HT-29 (cell line): ENCODE results near the gene USP6NL. TPM values are rescaled to one million over a fixed set of nuclear protein-coding genes. Genes with fewer than 3 reads are reported as not detected.

Experiments used
- DNase-seq: peaks from one replicate; pipeline ENCODE4 v3.0.0-alpha.2; 2015; ENCODE audit warnings: low spot score
- total RNA-seq: library from RNA; depleted of rRNA; stranded (reverse); fragments of >200 nt; shearing (Covaris generic); gene quantifications from 2 replicates; pipeline ENCODE4 v1.2.3, GENCODE V29; 2014

The USP6NL gene
- total RNA-seq, 1 experiment from 2014 or later = 18.6 TPM

GRCh38 chr10:11483201-11484148 lies 128.0 kb downstream of the USP6NL start:
- no peak for DNase-seq

GRCh38 chr10:11482306-11482705 lies 129.1 kb downstream of the USP6NL start:
- no peak for DNase-seq

GRCh38 chr10:11480687-11481086 lies 130.8 kb downstream of the USP6NL start:
- no peak for DNase-seq

GRCh38 chr10:11479300-11479699 lies 132.2 kb downstream of the USP6NL start:
- no peak for DNase-seq

- DNase-seq = no peak
These were observed 132.6 kb downstream of the USP6NL start for GRCh38 chr10:11478807-11479206.

- DNase-seq = no peak
These were observed 135.5 kb downstream of the USP6NL start for GRCh38 chr10:11475831-11476434.

- no peak for DNase-seq
These were observed 138.2 kb downstream of the USP6NL start for GRCh38 chr10:11473128-11473760.

- peak; percentile 57 for DNase-seq
These were observed 139.2 kb downstream of the USP6NL start for GRCh38 chr10:11472158-11472753.

- DNase-seq = no peak
These were observed 141.7 kb downstream of the USP6NL start for GRCh38 chr10:11469575-11470391.

GRCh38 chr10:11468126-11468742 lies 143.2 kb downstream of the USP6NL start:
- DNase-seq = no peak

GRCh38 chr10:11465406-11465805 lies 146.0 kb downstream of the USP6NL start:
- no peak for DNase-seq

GRCh38 chr10:11463111-11463510 lies 148.3 kb downstream of the USP6NL start:
- DNase-seq = no peak

GRCh38 chr10:11462071-11462470 lies 149.4 kb downstream of the USP6NL start:
- DNase-seq = no peak

- DNase-seq = no peak
These were observed 154.1 kb downstream of the USP6NL start for GRCh38 chr10:11457336-11457735.

- DNase-seq = no peak
These were observed 156.4 kb downstream of the USP6NL start for GRCh38 chr10:11454958-11455566.

- no peak for DNase-seq
These were observed 157.3 kb downstream of the USP6NL start for GRCh38 chr10:11454160-11454559.

- DNase-seq = no peak
These were observed 159.7 kb downstream of the USP6NL start for GRCh38 chr10:11451640-11452260.

- no peak for DNase-seq
These were observed 161.0 kb downstream of the USP6NL start for GRCh38 chr10:11450427-11450826.

GRCh38 chr10:11449761-11450160 lies 161.7 kb downstream of the USP6NL start:
- DNase-seq = no peak
